GM15510 (cell line): Measurements from ENCODE around the gene SLC16A3.

ENCODE experiments used
- POLR2A ChIP-seq: IDR thresholded peaks from 3 replicates; pipeline ENCODE4 v1.6.1; 2011; ENCODE audit warnings: borderline replicate concordance; ENCODE audit not compliant: insufficient read length; ENCODE audit errors: extremely low read depth

The SLC16A3 gene

DNA sequence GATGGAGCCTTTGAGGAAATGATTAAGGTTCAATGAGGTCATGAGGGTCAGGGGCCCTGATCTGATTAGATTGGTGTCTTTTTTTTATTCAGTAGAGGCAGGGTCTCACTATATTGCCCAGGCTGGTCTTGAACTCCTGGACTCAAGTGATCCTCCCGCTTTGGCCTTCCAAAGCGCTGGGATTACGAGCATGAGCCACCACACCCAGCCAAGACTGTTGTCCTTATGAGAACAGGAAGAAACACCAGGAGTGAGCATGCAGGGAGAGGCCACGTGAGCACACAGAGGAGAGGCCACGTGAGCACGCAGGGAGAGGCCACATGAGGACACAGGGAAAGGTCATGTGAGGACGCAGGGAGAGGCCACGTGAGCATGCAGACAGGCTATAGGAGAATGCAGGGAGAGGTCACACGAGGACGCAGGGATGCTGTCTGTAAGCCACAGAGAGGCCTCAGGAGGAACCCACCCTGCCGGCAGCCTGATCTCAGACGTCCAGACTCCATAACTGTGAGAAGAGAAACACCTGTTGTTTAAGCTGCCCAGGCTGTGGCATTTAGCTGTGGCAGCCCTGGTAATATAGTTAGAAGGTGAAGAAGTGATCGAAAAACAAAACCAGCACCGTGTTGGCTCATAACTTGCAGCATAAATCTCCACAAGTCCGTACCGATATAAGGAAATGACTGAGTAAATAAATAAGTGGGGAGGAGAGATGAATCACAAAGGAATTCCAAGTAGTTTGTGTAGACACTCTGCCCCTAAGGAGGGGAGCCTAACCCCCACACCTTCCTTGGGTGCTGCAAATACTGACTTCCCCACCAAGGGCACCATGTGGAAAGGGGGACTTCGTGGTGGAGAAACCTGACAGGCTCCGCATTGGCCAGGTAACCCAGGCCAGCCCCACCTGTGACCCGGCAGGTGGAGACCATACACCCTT is 59.3 kb downstream of the SLC16A3 start:
- no peak for TF ChIP-seq POLR2A
